LNCaP clone FGC (cell line): Measurements from ENCODE around the gene CDC14A.
"Not testable (repeated sequence)": the region's sequence is repeated elsewhere in the genome, so short reads cannot be mapped to it uniquely, and the experiment has no call there.

Experiments
- DNase-seq: peaks from one replicate; pipeline ENCODE4 v3.0.0-alpha.2; 2011; ENCODE audit warnings: low read depth
- H3K4me3 ChIP-seq: 2 replicates; pipeline ENCODE4 v1.5.1; 2011; ENCODE audit warnings: mild to moderate bottlenecking, low read depth, low read length, control low read depth
- CTCF ChIP-seq: IDR thresholded peaks from 2 replicates; pipeline ENCODE4 v1.5.1; 2012; ENCODE audit warnings: mild to moderate bottlenecking; ENCODE audit not compliant: control insufficient read depth, insufficient read depth; ENCODE audit errors: extremely low read depth

The CDC14A gene

DNA sequence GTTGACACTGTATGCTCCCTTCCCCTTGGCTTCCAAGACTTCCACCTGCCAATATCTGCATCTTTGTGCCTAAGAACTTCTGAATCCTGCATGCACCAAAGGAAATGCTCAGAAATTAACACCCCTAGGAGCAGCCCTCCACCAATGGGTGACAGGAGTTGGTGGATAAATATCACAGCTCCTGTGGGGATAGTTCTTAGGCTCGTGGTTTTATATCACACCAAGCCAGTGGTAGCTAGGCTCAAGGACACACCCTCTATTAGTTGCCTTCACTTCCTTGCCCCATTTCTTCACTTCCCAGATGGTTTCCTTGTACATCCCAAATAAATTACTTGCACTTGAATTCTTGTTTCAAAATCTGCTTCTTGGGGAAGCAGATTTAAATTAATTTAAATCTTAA is 16.9 kb upstream of the CDC14A start:
- no peak overlapping the region for H3K4me3 ChIP-seq
- no peak for TF ChIP-seq CTCF
- DNase-seq, result no peak

- not testable (repeated sequence) for DNase-seq, H3K4me3 ChIP-seq
These were observed 14.4 kb upstream of the CDC14A start for GRCh38 chr1:100337878-100338277.

DNA sequence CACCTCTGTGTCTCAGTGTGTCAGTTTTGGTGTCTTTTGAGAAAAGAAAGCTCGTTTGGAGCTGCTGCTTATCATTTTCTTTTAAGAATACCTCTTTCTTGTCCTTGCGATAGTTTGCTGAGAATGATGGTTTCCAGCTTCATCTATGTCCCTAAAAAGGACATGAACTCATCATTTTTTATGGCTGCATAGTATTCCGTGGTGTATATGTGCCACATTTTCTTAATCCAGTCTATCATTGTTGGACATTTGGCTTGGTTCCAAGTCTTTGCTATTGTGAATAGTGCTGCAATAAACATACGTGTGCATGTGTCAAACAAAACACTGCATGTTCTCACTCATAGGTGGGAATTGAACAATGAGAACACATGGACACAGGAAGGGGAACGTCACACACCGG is 12.6 kb upstream of the CDC14A start:
- DNase-seq, H3K4me3 ChIP-seq: not testable (repeated sequence)

DNA sequence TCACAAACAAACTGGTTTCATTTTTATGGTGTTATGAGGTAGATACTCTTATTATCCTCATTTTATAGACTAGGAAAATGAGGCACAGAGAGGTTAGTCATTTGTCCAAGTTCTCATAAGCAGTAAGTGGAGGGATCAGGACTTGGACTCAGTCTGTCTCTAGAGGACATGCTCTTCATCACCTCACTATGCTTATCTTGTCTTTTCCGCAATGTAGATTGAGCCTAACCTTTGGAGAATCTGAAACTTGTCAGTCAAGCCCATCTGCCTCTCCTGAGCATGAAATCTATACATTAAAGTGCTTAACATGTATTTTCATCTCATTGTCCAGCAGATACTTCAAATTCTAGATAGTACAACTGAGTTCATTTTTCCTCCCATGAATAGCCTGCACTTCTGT is 11.8 kb upstream of the CDC14A start:
- H3K4me3 ChIP-seq, result no peak overlapping the region
- no peak for TF ChIP-seq CTCF
- no peak for DNase-seq

GRCh38 chr1:100342348-100342747 is 10.0 kb upstream of the CDC14A start:
- no peak for DNase-seq
- TF ChIP-seq CTCF, result no peak

DNA sequence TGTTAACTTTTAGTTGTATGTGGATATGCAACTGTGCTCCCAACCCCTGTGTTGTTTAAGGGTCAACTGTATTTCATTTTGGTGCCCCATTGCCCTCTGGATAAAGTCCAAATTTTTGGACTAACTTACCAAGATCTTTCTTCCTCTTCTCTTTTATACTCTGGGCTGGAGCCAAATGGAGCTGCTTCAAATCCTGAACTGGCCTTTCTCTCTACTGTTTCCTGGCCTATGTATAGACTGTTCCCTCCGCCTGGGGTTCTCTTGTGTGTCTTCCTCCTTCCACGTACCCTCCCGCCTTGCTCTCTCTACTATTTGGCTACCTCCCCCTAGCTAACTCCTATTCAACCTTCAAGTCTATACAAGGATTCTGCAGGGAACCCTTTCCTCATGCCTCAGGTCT is 8.4 kb upstream of the CDC14A start:
- no peak for TF ChIP-seq CTCF
- H3K4me3 ChIP-seq, result no peak overlapping the region
- DNase-seq, result no peak

More at GRCh38 chr1:100342348-100342747, 10.0 kb upstream of the CDC14A start:
- H3K4me3 ChIP-seq, result no peak overlapping the region

DNA sequence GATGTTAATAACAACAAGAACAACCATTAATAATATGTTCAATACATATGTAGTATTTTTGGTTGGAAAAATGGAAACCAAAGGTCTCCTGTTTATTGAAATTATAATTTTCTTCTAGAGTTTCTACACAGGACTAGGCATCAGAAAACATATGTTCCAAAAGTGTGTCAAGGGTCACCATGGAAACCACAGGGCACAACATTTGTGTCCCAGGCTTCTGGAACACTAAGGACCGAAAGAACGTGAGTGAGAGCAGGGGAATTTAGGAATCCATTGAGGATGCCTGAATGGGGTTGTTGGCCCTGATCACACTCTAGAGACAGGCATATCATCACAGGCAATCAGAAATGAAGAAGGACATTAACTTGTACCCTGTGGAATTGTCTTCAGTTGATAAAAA is 7.5 kb upstream of the CDC14A start:
- DNase-seq, result no peak
- TF ChIP-seq CTCF, result no peak
- H3K4me3 ChIP-seq, result no peak overlapping the region

- DNase-seq, result no peak
- no peak for TF ChIP-seq CTCF
- H3K4me3 ChIP-seq, result no peak overlapping the region
These were observed 5.9 kb upstream of the CDC14A start for GRCh38 chr1:100346387-100346786.
